Measurements from ENCODE around the gene VPS11. TPM values are rescaled to one million over a fixed set of nuclear protein-coding genes. Genes with fewer than 3 reads are reported as not detected.

Gene VPS11
- 10 to 100 TPM; 30.2 to 44.1 (median 41.3) TPM for total RNA-seq

- 0 to 1% methylated on average over 39 to 49 of the region's 49 CpGs for WGBS, 2 donors
- H3K4me3 ChIP-seq (ENCODE audit: low read depth, poor library complexity, severe bottlenecking) = peak within 1 kb of the TSS; percentile 94
- TF ChIP-seq CTCF (IDR thresholded peaks at IDR 0.05) = no peak
- TF ChIP-seq POLR2A (IDR thresholded peaks at IDR 0.05) = peak in 1 of 2 donors; percentile 10
- intact Hi-C loops (cut with DNase I; ENCODE audit: low total_unique reads) = no loop called here
- peak; percentile 98 to 100 for DNase-seq (ENCODE audit: low spot score in 2 of 2)
Measured at GRCh38 chr11:119067371-119068222, at the start of gene VPS11. Gene VPS11 (plus strand): TSS chr11:119067818. CDS start chr11:119067824, 6 bp downstream.

GRCh38 chr11:119018074-119018938, 49.3 kb upstream of the VPS11 start, which contains the start of the genes RPS25 and TRAPPC4:
Gene RPS25 (minus strand): TSS chr11:119018343. CDS start chr11:119018284, 59 bp downstream.
Gene TRAPPC4 (plus strand): TSS chr11:119018766. CDS start chr11:119018796, 30 bp downstream.
- TF ChIP-seq POLR2A (IDR thresholded peaks at IDR 0.05) = no peak
- no peak for TF ChIP-seq CTCF (IDR thresholded peaks at IDR 0.05)
- intact Hi-C loops (cut with DNase I; ENCODE audit: low total_unique reads) = no loop called here
- WGBS, 2 donors = 0% methylated on average over 63 of the region's 63 CpGs
- peak; percentile 96 to 99 for DNase-seq (ENCODE audit: low spot score in 2 of 2)
- H3K4me3 ChIP-seq (ENCODE audit: low read depth, poor library complexity, severe bottlenecking) = peak within 1 kb of the TSS; percentile 93

GRCh38 chr11:119019996-119020395, 47.6 kb upstream of the VPS11 start:
- 28 to 46% methylated on average over 2 of the region's 2 CpGs for WGBS, 2 donors

GRCh38 chr11:119021631-119022030, 46.0 kb upstream of the VPS11 start:
- no peak for DNase-seq (ENCODE audit: low spot score in 2 of 2)
- WGBS, 2 donors = 89 to 91% methylated on average over 5 of the region's 5 CpGs
- no peak for TF ChIP-seq POLR2A (IDR thresholded peaks at IDR 0.05)
- intact Hi-C loops (cut with DNase I; ENCODE audit: low total_unique reads) = no loop called here
- no peak overlapping the region for H3K4me3 ChIP-seq (ENCODE audit: low read depth, poor library complexity, severe bottlenecking)

More at GRCh38 chr11:119019996-119020395, 47.6 kb upstream of the VPS11 start:
- no peak overlapping the region for H3K4me3 ChIP-seq (ENCODE audit: low read depth, poor library complexity, severe bottlenecking)
- intact Hi-C loops (cut with DNase I; ENCODE audit: low total_unique reads) = no loop called here
- TF ChIP-seq POLR2A (IDR thresholded peaks at IDR 0.05) (no peak), CTCF (IDR thresholded peaks at IDR 0.05) (no peak)
- no peak for DNase-seq (ENCODE audit: low spot score in 2 of 2)

- DNase-seq (ENCODE audit: low spot score in 2 of 2) = no peak
- no peak for TF ChIP-seq CTCF (IDR thresholded peaks at IDR 0.05)
- no peak for TF ChIP-seq POLR2A (IDR thresholded peaks at IDR 0.05)
- intact Hi-C loops (cut with DNase I; ENCODE audit: low total_unique reads) = no loop called here
- no peak overlapping the region for H3K4me3 ChIP-seq (ENCODE audit: low read depth, poor library complexity, severe bottlenecking)
Measured at GRCh38 chr11:119023741-119024140, 43.9 kb upstream of the VPS11 start.

Data from lower leg skin (tissue), 4 donors.